OCI-LY1 (cell line): ENCODE data around the gene SPACA9.

Source experiments
- EZH2 ChIP-seq: fragments of 200-600 bp; sonication (generic), shearing (Covaris generic); IDR thresholded peaks from 2 replicates; pipeline ENCODE4 v1.8.0; 2017; ENCODE audit warnings: borderline replicate concordance, mixed run types, mild to moderate bottlenecking, antibody characterized with exemption, low read length, moderate library complexity, mixed read lengths
- TF ChIP-seq, protein P1 (sequence below): fragments of 200-600 bp; sonication (generic), shearing (Covaris generic); IDR thresholded peaks from 2 replicates; pipeline ENCODE4 v1.5.1; 2017; ENCODE audit warnings: mild to moderate bottlenecking, antibody characterized with exemption, low read length, moderate library complexity, mixed read lengths

DNA sequence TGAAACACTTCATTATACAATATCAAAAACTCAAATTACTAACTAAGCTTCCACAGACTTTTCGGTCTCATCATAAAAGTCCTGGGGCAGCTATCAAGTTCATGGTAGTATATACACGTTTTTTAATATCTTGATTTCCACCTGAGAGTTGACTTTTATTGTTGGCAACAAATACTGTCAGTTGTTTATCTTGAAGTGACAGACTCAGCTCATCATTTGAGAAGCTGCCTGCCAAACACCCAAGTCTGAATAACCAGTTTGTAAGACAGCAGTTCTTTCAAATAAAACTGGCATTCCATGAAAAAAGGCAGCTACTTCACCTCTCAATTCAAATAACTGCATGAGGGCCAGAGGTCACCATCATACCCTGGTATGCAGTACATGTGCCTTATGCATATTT lies 30.6 kb downstream of the SPACA9 start:
- TF ChIP-seq, protein P1, sequence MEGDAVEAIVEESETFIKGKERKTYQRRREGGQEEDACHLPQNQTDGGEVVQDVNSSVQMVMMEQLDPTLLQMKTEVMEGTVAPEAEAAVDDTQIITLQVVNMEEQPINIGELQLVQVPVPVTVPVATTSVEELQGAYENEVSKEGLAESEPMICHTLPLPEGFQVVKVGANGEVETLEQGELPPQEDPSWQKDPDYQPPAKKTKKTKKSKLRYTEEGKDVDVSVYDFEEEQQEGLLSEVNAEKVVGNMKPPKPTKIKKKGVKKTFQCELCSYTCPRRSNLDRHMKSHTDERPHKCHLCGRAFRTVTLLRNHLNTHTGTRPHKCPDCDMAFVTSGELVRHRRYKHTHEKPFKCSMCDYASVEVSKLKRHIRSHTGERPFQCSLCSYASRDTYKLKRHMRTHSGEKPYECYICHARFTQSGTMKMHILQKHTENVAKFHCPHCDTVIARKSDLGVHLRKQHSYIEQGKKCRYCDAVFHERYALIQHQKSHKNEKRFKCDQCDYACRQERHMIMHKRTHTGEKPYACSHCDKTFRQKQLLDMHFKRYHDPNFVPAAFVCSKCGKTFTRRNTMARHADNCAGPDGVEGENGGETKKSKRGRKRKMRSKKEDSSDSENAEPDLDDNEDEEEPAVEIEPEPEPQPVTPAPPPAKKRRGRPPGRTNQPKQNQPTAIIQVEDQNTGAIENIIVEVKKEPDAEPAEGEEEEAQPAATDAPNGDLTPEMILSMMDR: no peak
- no peak for TF ChIP-seq EZH2
